Measurements from ENCODE around the gene MICALL2.

Gene MICALL2

DNA sequence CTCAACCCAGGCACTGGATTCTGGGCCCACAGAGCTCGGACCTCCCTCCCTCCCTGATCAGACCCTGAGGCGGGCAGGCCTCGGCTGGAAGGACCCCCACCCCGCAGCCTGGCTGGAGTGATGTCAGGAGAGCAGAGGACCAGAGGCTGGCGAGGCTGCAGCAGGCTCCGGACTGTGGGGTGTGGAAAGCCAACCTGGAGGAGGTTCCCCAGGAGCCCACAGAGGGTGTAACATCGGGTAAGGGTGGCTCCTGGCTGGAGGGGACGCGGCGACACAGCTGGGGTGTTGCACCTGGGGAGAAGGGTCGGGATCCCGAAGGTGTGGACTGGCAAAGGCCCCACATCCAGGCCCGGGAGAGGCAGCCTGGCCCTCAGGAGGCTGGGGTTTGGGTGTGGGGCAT is 8.9 kb upstream of the MICALL2 start:
- DNase-seq (ENCODE audit: low read depth in 2 of 2): no peak

DNA sequence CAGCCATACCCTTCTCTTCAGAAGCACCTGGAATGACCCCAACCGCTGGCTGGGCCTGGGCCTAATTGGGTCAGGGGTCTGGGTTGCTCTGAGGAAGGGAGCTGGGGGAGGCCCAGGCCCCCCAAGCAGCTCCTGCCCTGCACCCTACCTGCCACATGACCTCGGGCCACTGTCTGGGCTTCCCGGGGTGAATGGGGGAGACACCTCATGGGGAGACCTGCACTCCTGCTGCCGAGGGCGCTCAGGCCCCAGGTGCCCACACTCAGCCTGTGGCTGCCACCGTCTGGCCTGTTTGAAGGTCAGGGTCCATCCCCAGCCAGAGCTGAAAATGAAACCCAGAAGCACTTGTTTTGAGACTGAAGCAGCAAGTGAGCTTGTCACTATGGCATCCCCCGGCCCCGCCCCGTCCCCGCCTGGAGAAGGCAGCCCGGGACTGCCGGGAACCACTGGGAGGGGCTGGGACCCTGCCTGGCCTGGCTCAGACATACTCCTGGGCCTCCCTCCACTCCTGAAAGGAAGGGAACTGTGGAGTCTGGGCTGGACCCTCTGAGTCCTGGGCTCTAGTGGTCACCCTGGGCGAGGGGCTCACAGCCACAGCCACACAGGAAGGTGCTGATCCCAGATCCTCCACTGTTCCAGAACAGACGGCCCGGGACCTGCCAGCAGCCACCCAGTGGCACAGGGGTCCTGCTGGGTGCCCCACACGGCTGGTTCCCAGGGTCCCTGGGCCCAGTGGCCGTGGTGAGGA is 7.4 kb upstream of the MICALL2 start:
- DNase-seq (ENCODE audit: low read depth in 2 of 2): peak in 1 of 2 experiments; percentile 17

DNA sequence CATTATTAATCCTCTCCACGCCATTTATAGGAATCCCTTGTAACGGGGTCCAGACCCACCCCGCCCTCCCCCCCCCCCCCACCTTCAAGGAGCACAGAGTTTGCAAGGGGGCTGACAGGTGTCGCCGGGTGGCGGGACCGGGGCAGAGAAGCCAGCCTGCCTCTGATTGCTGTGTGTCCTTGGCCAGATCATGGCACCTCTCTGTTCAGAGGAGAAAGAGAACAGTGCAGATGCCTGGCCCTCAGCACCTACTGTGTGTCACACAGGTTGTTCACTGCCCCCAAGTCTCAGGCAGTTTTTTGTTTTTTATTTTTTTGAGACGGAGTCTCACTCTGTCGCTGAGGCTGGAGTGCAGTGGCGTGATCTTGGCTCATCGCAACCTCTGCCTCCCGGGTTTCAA is 5.4 kb upstream of the MICALL2 start:
- DNase-seq (ENCODE audit: low read depth in 2 of 2): no peak

DNA sequence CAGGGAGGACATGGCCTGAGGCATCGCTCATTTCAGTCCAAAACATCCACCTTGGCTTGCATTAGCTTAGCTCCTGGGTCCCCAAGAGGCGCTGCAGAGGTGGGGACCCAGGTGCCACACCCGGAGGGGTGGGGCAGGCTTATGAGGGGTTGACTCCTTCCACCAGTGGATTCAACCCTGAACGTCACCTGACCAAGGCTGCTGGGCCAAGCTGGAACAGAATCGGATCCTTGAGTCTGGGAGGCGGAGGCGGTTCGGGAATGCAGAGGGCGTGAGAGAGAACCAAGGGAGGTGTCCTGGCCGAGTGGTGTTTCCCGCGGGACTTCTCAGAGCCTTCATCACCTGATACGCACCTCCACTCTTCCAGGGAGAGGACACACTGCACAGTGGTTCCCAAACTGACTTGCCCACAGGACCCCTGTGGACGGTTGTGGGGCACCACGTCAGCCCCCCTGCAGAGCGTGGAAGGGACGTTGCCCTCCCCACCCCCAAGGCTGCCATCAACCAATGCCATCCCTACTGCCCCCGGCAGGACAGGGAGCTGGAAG is 4.5 kb upstream of the MICALL2 start:
- DNase-seq (ENCODE audit: low read depth in 2 of 2): no peak

DNA sequence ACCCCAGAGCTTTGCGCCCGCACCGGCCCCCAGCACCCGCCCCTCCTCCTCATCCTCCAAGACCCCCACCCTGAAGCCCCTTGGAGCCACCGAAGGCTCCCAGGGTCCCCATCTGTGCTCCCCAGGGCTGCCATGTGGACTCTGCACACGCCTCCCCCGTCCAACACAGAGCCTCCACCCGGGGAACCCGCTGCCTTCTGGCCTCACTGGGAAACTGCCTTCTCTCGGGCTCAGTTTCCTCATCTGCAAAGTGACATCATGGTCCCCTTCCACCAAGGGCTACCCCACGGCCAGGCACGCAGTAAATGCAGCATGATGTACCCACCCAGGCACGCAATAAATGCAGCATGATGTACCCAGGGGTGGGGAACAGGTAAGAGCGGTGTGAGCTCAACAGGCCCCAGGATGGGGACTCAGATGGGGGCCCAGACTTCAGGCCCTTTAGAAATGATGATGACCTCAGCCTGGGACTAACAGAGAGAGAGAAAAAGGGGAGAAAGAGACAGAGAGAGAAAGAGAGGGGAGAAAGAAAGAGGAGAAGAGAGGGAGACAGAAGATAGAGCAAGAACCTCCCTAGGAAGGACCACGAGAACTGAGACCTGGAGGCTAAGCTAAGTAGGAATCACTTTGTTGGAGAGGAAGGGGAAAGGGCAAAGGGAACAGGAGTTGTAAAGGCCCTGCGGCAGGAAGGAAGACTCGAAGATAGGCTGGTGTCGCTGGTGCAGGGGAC is 2.5 kb upstream of the MICALL2 start:
- DNase-seq (ENCODE audit: low read depth in 2 of 2): no peak

DNA sequence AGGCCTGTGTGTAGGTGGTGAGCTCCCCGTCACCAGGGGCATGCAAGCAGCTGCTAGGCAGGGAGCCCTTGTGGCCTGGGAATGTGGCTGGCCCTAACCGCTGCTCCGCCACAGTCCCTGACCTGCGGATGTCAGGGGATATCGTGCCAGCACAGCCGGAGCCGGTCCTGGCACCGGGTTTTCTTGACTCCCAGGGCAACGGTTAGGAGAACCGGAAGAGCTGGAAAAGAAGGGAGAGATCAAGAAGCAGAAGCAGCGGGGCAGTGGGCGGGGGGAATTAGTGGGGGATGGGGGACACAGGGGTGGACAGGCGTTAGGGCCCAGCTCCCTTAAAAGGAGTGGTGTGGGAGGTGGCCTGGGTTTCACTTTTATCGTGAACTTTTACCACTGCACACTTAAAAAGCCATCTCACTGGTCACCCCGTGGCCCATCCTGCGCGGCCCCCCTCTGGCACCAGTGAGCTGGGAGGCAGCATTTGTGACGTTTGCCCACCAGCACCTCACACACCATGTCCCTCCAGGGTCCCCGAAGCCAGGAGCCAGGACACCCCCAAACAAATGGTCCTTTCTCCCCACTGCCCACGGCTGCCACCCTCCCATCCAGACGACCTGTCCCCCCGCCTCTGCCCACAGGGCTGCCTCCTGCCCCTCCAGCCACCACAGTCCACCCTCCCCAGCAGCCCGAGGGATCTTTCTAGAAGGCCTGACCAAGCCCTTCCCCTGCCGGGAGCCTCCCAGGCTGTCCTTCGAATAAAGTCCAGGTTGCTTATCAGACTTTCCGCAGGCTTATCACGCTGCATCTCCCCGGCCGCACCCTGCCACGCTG is 1.8 kb upstream of the MICALL2 start:
- no peak for DNase-seq (ENCODE audit: low read depth in 2 of 2)

DNA sequence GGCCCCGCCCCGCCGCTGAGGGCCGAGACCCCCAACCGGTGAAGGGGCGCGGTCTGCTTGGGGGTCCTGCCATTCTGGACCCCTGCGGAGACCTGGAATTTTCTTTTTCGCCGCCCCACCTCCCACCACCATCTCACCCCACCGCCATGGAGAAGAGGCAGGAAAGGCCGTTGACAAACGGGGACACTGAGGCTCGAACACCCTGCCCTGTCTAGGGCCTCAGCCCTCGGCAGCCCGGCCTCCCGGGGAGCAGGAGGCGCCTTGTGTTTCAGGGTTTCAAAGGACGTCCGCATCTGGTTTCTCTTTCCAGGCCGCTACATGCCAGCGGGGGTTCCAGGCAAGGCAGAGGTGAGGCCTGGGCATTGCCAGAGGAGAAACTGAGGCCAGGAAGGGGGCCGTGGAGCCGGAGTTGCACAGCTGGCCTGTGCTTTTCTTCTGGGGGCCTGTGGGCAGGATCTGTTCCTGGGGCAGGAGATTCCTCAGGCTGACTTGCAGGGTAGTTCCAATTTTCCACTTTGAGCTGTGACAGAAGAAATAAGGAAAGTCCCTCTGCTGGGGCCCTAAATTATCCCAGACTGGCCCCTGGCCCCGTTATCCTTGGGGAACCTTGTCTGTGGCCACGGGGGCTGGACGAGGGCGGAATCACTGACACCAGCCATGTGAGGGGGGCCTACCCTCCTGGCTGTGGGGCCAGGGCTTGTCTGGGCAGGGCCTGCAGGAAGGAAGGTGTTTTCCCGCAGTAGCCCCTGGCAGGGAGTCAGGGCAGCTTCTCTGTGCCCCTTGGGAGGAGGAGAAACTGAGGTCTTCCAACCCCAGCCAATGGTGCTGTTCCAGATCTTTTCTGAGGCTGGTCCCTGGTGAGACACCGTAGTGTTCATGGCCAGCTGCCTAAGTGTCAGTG is 900 bp upstream of the MICALL2 start:
- DNase-seq (ENCODE audit: low read depth in 2 of 2): peak in 1 of 2 experiments; percentile 5

DNA sequence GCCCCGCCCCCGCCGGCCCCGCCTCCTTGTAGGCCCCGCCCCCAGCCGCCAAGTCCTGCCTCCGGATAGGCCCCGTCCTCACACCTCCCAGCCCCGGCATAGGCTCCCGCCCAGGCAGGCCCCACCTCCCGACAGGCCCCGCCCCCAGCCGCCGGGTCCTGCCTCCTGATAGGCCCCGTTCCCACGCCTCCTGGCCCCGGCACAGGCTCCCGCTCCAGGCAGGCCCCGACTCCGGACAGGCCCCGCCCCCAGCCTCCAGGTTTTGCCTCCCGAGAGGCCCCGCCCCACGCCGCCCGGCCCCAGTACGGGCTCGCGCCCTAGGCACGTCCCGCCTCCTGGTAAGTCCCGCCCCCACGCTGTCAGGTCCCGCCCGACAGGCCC is 232 bp upstream of the MICALL2 start:
- peak; percentile 97 to 98 for DNase-seq (ENCODE audit: low read depth in 2 of 2)

DNA sequence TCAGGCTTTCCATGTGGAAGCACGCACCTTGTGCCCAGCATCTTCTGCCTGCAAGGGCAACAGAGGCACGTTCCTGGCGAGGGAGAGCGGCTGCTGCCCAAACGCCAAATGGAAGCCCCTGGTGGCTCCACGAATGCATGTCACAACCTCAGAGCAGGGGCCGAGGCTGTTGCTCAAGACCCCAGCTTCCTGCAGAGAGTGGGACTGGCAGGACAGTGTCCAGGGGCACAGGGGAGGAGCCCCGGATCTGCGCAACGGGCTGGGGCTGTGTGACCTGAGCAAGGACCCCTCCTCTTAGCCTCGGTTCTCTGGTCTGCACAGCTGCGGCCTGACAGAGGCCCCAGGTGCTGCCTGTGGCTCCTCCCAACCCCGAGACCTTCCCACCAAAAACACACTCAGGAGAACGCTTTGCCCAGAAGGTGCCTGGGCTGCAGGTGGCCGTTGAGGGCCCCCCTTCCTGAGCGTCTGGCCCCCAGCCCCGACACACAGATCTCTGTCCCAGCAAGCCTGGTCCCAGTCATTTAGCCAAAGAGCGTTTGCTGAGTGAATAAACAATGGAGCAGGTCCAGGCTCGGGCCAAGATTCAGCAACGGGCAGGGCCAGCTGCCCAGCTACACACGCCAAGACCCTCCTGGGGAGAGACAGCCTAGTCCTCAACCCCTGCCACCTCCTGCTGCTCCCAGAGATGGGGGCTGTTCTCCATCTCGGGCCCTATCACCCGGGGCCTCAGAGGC is 1.2 kb downstream of the MICALL2 start:
- DNase-seq (ENCODE audit: low read depth in 2 of 2): no peak

DNA sequence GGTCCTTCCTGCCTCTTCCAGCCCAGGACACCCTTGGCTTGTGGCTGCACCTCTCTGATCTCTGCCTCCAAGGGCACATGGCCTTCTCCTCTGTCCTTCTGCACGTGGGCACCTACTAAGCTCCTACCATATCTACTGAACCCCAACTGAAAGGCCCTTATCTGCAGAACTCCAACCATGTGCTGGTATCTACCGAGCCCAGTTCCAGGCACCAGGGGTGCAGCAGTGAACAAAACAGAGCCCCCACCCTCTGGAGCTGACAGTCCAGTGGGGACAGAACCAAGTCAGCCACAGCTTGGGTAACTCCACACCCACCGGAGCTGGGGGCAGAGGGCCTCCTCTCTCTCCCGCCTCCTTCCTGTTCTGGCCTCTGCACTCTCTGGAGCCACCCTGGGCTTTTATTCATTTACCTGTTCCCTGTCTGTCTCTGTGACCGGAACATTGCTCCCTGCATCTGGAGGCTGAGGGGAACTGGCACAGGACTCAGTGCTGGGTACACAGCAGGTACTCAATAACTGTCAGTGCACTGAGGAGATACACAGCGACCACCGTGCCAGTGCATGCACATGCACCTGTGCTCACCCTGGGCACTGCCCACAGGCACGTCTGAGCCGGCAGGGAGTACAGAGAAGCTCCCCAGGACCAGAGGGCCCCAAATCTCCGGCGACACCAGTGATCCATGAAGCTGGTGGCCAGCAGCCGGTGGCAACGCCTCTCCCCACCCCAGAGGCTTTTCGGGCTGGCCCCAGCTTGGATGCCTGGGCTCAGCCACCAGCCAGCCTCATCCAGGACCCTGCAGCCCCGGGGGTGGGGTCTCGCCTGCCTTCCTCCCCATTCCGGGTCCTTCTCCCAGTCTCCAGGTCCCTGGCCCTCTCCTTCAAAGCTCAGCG is 2.0 kb downstream of the MICALL2 start:
- no peak for DNase-seq (ENCODE audit: low read depth in 2 of 2)

DNA sequence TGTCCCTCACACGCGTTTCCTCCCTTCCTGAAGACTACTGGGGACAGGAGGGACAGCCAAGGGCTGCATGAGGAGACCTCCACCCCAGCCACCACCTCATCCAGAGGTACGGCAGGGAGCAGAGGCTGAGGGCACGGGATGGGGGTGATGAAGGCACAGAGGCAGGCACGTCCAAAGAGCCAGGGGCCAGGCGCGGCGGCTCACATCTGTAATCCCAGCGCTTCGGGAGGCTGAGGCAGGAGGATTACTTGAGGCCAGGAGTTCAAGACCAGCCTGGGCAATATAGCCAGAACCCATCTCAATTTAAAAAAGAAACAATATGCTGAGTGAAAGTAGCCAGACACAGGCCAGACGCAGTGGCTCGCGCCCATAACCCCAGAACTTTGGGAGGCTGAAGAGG is 3.3 kb downstream of the MICALL2 start:
- DNase-seq (ENCODE audit: low read depth in 2 of 2): no peak

DNA sequence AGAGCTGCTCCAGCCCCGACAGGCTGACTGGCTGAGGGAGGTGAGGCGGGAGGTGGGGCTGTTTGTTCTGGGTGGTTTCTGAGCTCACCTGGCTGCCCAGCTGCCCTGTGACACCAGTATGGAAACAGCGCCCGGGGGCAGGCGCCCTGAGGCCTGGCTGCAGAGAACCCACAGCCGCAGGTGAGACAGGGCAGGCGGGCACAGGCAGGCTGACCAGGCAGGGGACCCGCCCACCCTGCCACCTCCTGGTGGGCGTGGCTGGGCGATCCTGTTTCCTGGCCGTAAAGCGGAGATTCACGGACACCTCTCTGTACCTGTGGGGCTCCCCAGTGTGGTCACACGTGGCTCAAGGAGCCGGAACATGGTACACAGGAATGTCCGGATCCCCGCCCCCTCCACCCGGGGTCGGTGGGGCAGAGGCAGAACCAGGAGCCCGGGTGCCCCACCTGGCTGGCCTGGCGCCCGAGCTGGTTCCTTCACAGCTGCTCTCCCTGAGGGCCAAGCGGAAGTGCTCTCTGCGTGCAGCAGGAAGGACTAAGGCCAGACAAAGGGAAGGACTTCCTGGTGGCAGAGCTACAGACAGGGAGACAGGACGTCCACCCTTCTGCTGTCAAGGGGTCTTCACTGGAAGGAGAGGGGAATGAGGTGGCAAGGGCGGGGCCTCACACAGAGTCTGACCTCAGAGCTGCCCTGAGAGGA is 3.9 kb downstream of the MICALL2 start:
- no peak for DNase-seq (ENCODE audit: low read depth in 2 of 2)

DNA sequence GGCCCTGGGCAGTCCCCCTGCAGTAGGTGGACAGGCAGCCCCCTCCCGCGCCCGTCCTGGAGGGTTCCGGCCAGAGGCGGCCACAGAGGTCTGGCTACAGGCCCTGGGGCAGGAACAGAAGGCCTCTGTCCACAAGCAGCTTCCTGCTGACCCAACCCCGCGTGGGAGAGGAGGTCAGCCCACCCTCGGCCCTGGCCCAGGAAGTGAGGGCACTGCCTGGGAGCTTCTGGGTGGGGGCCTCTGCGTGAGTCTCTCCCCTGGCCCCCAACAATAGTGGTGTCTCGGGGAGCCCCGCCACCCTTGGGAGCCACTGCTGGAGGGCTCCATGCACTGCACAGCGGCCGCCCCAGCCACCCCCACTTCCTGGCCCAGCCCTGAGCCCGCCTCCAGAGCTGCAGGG is 4.7 kb downstream of the MICALL2 start:
- no peak for DNase-seq (ENCODE audit: low read depth in 2 of 2)

DNA sequence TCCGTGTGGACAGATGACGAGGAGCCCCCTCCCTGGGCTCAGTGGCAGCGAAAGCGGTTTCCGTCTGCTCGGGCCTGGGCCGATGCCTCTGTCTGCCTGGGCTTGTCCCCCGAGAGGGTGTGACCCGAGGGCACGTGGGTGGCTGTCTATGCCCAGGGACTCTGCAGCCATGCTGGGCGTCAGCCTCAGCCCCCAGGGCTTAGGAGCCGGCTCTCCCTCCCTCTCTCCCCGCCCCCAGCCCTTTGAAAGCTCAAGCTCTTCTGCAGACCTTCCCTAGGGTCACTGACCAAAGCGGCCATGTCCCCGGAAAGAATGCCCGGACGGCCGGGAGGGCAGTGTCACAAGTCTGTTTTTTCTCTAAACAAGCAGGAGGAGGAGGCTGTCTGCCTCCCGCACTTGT is 7.1 kb downstream of the MICALL2 start:
- DNase-seq (ENCODE audit: low read depth in 2 of 2): no peak

DNA sequence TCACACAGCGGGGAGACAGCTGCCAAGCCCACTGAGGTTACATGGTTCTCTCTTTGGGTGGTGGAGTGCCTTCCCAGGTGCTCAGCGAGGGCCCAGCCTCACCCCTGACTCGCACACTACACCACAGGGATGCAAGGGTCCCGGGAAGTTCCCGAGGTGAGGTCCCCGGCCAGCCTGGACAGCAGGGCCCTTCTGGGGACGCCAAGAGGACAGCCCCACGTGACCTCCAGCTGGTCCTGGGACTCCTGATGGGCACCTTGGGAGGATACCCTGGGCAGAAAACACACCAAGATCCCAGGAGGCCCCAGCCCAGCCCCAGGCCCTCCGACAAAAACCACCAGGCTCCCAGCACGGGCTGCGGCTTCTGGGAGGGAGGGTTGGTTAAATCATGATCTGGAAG is 8.3 kb downstream of the MICALL2 start:
- no peak for DNase-seq (ENCODE audit: low read depth in 2 of 2)

DNA sequence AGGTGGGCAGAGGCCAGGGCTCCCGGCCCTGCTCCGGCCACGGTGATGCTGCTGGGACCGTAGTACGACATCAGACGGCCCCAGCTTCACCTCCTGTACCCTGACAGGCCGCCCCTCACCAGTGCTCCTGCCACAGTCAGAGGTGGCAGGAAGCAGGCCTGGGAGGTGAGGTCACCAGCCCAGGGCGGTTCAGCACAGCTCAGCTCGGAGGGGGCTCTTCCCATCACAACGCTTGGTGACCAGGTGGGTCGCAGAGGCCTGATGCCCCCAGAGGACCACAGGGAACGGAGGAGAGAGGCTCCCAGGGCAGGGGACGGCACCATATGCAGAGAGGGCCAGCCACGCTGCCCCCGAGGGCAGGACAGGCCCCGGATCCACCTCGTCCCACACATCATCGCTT is 8.8 kb downstream of the MICALL2 start:
- DNase-seq (ENCODE audit: low read depth in 2 of 2): no peak

DNA sequence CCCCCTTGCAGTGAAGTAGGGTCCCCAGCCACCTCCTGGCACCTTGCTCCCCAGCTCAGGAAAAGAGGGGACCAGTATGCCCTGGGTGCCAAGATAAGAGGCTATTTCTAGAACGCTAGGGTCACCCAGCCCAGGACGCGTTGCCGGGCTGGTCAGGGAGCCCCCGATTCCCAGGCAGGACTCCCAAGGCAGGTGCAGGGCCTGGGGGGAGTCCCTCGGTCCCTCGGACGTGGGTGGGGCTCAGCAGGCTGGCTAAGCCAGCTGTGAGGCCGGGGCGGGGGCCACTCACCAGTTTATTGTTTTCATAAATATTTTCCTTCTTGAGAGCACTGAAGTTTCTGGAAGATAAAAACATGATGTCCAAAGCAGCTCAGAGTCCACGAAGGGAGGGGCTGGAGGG is 9.3 kb downstream of the MICALL2 start:
- DNase-seq (ENCODE audit: low read depth in 2 of 2): no peak

DNA sequence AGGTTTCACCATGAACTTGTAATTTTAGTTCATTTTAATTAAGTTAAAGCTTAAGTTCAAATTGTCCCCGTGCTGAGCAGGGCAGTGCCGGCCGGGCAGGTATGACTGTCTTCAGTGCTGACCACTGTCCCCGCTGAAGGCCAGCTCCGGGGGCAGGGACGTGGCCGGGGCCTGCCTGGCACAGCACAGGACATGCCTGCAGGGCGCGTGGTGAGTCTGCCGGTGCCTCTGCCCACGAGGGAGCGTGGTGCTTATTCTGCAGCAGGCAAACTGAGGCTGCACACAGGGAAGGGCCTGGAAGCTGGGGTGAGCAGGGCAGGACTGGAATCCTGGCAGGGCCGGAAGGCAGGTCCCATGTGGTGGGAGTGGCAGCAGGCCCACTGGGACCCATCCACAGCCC is 9.8 kb downstream of the MICALL2 start:
- DNase-seq (ENCODE audit: low read depth in 2 of 2): no peak

DNA sequence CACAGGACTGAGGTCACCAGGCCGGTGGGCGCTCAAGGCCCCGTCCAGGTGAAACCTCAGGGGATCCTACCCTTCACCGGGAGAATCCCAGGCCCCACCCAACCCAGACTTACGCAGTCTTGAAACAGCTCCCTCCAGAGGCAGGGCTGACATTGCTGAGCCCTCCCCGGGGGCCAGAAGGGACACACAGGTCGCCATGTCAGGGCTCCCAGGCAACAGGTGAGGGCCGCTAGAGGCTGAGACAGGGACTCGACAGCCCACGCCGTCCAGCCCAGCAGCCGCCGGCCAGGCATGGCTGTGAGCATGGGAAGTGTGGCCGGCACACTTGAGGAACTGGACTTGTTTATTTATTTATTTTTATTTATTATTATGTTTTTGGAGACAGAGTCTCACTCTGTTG is 10.3 kb downstream of the MICALL2 start:
- no peak for DNase-seq (ENCODE audit: low read depth in 2 of 2)
